Left ventricle myocardium superior (tissue), 1 donor: ENCODE measurements around the gene USP32. TPM values are rescaled to one million over a fixed set of nuclear protein-coding genes. Genes with fewer than 3 reads are reported as not detected.

Source experiments
- ATAC-seq: fragments of 200-7000 bp; cut with Tn5 transposase; one replicate; pipeline ENCODE4 v1.9.1; 2020; ENCODE audit warnings: mild to moderate bottlenecking, moderate library complexity
- DNase-seq: peaks from one replicate; pipeline ENCODE4 v3.0.0-alpha.2; 2020
- intact Hi-C: fragments of 100-400 bp; cut with micrococcal nuclease; formaldehyde crosslinking; loops from one replicate; pipeline ENCODE4 v1.11.0; 2022
- total RNA-seq: library from RNA; stranded (reverse); fragmentation: NEBNext Ultra II Directional; extraction: Animal tissue kit (Norgen Biotek cat#: 25700); gene quantifications from one replicate; pipeline ENCODE4 v1.2.1, GENCODE V29; 2021
- donor health status: DM: no; HTN: yes; CAD: no; lungs with severe emphysema.

The USP32 gene
- total RNA-seq, 1 donor from 2014 or later: 26.2 TPM

DNA sequence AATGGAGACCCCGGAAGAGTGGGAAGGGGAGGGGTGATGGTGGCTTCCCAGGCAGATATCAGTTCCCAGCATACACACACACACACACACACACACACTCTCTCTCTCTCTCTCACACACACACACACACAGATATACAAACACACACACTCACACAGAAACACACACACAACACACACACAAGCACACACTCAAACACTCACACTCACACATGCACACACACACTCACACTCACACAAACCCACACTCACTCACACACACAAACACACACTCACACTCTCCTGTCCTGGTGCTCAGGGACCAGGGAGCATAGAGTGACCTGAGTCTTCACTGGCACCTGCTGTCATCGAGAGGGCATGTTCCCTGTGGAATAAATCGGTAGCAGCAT is 236.5 kb downstream of the USP32 start:
- intact Hi-C loops: no loop called here
- DNase-seq (no peak), ATAC-seq (no peak)

DNA sequence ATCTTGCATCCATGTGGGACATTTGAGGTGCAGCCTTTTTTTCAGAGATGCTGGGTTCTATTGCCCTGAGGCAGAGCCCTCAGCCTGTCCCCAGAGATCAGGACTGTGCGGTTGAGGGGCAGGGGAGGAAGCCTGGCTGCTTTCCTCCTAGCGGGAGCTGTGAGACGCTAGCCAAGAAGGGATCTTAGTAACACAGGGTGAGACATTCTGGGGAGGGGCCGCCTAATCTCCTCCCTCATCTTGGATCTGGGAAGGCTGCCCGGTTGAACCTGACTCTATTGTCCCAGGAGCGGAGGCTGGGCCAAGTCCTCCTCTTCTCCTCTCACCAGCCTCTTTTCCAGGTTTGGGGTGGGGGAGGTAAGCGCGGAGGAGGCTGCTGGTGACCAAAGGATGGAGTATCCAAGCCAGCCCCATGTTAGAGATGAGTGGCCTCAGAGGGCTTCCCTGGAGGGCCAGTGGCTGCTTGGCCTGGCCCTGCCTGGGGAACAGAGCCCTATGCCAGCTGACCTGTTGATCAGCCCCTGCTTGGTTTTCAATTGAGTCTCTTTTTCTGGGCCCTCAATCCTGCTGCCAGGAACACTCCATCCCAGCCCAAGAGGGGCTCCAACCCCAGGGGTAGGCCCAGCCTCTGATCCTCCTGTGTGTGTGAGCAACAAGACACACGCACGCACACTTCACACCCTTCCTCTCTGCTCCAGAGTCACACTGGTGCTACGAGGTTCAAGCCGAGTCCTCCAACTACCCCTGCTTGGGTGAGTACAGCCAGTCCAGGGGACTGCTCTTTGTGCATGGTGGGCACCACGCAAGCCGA is 237.1 kb downstream of the USP32 start:
- DNase-seq (peak; percentile 43), ATAC-seq (peak; percentile 66)
- intact Hi-C loops: no loop called here

DNA sequence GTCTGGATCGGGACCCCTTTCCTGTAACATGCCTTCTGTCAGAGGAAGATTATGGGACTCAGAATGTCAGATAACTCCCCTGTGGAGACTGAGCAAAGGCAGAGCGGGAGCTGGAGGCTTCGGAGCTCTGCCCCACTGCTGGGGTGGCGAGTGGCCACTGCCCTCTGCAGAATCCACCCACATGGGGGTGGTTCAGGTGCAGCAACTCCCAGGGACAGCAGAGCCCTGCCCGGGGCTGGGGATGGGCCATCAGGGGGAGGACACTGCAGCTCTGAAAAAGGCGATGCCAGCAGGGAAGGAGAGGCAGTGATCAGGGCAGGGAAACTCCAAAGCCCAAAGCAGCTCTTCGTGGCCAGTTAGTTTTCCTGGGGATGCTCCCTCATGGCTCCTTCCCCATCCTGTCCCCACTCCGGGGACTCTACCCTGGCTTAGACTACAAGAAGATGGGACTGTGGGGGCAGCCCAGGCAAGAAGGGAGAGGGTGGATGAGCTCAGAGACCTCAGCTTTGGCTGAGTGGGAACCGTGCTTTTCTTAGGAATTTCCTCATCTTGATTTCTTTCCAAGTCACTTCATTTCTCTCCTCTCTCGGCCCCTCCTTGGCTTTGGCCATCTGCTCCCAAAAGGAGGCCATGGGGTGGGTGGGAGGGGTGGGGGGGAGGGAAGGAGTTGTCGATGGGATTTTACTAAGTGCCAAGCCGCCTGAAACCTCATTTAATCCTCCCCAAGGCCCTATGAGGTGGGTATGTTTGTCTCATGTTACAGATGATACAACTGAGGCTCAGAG is 238.1 kb downstream of the USP32 start:
- no peak for ATAC-seq

DNA sequence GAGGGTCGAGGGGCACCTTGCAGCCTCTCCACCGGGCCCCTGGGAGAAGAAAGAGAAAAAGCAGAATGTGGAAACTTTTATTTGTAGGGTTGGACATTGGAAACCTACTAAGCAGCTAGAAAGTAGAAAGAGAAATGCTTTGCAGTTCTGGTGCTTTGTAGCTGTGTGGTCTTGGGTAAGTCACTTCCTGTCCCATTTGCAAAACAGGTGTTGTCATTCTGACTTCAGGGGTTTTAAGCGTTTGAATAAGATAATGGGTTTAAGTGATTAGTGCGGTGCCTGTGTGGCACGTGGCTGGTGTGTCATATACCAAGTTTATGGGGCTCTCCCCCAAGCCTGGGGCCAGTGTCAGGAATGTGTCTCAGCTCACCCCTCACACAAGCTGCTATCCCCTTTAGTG is 240.6 kb downstream of the USP32 start:
- ATAC-seq: no peak
- intact Hi-C loops: no loop called here
- no peak for DNase-seq

More for the DNA sequence above, 238.1 kb downstream of the USP32 start:
- intact Hi-C loops: no loop called here
- DNase-seq: no peak

DNA sequence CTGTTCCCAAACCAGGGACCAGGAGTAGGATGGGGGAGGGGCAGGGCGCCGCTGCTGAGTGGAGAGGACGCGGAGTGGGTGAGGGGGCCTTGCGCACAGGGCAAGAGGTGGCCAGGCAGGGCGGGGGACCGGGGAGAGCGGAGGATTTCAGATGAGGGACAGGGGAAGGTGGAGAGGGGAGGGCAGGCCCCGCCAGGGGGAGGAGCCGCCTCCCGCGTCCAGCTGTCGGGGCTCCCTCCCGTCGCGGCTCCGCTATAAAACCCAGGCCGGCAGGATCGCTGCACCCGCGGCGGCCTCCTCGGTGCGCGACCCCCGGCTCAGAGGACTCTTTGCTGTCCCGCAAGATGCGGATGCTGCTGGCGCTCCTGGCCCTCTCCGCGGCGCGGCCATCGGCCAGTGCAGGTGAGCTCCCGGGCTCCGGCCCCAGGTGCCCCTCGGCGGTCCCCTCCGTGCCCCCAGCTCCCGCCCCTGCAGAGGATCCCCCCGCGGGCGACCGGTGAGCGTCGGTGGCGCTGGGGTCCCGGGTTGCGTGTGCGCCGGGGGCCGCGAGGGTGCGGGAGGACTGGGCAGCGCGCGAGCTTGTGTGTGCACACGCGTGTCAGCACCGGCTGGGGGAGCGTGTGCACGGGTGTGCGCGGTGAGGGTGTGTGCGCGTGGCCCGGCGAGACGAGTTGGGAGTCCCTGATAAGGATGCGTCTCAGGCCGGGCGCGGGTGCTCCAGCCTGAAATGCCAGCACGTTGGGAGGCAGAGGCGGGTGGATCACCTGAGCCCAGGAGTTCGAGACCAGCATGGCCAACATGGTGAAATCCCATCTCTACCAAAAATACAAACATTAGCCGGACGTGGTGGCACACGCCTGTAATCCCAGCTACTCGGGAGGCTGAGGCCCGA is 242.0 kb downstream of the USP32 start, which contains the start of gene CA4:
Gene CA4, plus strand, starts transcription at position 283 of the 892 bp plus-strand sequence. Its CDS starts 62 bp downstream, at position 345.
- DNase-seq (no peak), ATAC-seq (peak; percentile 47)
- intact Hi-C loops: no loop called here

DNA sequence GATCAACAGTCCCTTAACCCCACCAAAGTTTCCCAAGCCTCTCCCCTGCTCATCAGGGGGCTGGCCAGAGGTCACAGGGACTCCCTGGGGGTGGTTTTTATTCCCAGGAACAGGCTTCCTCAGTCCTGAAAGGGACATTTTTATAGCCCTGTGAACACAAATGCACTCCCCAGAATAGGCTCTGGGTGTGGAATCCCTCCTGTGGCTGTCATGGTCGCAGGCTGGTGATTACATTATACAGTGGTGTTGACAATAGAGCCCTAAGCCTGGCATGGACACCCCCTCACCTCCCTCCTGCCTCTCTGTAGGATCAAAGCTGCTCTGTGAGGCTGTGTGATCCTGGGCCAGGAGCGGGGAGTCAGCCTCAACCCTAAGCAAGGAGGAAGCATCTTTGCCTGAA is 243.6 kb downstream of the USP32 start:
- DNase-seq (no peak), ATAC-seq (no peak)
- intact Hi-C loops: no loop called here

DNA sequence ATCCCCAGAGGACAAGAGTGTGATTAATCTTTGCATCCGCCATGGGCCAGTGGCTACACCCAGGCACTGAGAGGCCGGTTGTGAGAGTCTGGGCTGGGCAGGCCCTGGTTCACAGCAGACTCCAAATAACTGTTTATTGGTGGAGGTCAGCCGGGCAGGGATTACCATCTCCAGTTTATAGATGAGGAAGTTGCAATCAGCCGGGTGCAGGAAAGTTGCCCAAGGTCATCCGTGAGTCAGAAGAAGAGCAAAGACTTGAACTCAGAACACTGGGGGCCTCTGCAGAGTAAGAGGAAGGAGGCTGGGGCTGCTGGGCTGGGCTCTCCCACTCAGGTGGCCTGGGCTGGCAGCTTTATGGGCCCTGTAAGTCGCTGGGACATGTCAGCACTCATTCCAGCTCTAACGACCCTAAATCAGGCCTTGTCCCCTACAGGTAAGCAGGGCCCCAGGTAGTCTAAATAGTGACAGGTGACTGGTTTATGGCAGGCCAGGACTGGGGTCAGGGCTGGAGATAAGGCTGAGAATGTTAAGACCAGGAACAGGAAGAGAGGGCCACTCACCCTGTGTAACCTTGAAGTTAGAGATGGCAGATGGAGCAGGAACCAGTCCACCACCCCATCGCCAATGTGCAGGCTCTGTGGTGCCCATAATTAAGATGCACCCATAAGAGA is 244.2 kb downstream of the USP32 start:
- ATAC-seq (no peak), DNase-seq (no peak)
- intact Hi-C loops: no loop called here

DNA sequence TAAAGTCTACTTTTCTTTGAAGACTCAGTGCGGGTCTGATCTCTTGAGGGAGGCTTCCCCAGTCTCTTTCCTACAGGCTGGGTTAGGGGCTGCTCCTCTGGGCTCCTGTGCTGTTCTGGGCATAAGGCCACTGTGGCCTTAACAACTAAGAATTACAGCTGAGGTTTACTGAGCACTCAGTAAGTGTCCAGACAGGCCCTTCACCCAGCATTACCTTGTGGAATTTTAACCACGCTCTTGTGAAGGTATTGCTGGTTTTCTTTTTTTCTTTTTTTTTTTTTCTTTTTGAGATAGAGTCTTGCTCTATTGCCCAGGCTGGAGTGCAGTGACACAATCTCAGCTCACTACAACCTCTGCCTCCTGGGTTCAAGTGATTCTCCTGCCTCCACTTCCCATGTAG is 245.7 kb downstream of the USP32 start:
- ATAC-seq (no peak), DNase-seq (no peak)
- intact Hi-C loops: no loop called here

DNA sequence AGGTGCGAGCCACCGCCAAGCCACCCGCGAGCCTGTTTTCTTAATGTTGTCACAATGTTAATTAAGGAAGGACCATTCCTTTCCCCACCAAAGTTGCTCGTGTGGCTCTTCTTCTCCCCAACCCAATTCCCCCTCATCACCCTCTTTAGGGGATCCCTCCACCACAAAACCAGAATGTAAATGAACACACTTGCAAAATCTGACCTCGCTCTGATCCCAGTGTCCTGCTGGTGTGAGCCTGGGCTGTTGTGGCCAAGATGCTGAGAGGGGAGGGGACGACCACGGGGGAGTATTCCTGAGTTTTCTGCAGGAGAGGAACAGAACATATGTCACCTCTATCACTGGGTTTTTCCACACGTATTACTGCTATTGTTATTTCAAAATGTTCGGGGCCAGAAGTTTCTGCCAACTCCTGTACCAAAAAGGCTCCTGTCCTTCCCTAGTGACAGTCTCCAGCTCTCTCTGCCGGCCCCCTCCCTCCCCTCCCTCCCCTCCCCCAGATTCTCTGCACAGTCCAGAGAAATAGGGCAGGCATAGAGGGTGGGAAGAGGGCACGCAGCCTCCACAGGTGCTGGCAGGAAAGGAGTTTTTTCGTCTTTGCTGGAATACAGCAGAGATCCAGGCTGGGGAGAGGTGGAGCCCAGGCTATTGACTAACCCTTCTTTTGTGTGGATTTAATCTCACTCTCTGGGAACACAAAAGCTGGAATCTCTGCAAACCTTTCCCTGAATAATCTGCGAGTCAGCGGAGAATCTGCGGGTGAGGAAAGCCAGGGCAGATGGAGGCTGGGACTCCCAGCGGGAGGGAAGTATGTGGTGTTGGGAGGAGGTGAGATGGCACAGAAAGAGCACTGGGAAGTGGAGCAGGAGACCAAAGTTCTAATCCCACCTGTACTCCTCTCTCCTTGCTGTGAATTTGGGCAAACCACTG is 246.7 kb downstream of the USP32 start:
- no peak for DNase-seq
- ATAC-seq: no peak
- intact Hi-C loops: no loop called here

DNA sequence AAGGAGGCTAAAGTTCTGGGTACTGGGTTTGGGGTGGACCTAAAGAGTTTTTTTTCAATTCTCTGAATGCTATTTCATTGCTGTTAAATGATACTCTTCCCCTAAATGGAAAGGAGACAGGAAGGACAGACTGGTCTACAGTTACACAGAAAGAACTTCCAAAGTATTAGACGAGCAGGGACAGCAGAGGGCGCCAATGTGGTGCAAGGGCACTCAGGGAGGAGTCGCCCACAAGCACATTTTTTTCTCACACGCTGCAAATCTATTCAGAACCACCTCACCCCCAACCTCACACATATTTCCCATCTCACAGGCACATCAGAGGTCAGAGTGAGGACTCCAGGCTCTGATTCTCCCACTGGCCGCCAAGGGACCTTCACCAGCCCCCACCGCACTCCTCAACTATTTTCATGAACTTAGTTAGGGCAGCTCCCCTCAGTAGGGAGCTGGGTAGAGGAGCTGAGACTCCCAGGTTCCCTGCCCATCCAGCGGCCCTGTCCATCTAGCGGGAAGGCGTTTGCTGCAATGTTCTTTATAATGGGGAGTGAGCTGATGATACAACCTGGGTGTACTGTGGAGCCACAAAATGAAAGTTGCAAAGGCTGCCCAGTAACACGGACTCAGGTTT is 248.9 kb downstream of the USP32 start:
- intact Hi-C loops: no loop called here
- peak; percentile 81 for ATAC-seq

DNA sequence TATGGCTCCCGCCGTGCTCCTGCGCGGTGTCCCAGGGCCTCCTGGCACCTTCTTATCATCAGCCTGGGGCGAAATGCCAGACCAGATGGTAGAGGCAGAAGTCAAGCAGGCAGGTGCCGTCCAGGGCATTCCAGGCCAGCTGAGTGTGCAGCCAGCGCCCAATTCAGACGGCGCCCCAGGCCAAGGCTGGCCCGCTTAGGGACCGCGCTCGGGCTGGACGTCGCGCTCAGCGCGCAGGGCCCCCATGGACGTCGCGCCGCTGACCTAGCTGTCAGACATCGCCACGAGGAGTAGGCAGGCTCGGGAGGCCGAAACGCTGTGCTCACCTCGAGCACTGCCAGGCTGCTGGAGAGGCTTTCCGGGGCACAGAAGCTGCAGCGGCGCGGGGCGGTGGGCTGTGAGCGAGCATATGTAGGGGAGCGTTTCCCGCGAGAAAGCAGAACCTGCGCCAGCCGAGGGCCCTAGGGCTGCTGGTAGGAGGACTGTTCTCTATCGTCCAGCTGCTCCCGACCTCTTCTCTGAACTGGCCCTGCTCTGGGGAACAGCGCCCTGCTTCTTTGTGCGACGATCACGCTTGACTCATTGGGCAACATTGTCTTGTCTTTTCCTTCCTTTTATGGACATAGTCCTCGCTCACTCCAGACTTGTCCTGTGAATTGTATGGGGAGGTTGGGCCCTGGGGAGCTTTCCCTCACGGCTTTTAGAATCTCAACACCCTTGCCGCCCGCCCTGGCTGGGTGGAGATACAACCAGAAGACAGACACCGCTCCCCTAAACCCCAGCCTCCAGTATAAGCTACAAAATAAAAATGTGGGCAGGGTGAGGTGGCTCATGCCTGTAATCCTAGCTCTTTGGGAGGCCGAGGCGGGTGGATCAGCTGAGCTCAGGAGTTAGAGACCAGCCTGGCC is 250.6 kb downstream of the USP32 start:
- ATAC-seq (peak; percentile 46), DNase-seq (peak; percentile 44)

More for the DNA sequence above, 248.9 kb downstream of the USP32 start:
- peak; percentile 86 for DNase-seq

DNA sequence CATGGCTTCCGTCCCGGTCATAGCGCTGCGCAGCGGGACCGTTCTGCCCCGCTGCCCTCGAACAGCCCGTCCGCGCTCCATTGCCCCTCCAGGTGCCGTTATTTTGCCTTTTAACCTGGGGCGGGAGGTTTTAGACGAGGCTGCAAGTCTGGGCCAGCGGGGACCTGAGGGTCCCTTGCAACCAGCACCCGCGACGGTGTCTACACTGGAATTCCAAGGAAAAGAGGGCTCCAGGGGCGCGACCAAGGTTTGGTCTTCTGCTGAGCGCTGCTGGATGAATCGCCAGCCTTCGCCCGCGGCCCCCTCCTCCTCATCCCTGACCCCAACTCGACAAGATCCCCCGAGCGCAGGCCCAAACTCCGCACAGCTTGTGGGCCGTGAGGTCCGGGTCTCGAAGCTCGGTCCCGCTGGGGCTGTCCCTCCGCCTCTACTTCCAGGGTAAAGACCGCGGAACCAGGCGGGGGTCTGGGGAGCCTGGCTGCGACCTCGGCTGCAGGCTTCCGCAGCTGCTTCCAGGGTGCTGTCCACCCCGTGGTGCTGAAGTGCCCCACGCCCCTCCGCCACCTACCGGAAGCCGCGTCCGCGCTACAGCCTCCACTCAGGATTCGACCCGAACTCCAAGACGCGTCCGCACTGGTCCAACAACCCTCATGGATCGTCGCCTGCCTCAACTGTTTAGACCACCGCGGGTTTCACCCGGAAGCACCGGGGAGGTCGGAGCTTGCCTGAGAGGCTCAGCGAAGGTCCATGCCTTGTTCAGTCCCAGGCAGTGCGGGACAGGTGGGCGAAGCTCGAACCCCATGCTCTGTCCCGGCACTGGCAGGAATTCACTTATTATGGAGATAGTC is 252.3 kb downstream of the USP32 start:
- intact Hi-C loops: no loop called here
- ATAC-seq (peak; percentile 58), DNase-seq (peak; percentile 85)

More for the DNA sequence above, 250.6 kb downstream of the USP32 start:
- intact Hi-C loops: no loop called here

DNA sequence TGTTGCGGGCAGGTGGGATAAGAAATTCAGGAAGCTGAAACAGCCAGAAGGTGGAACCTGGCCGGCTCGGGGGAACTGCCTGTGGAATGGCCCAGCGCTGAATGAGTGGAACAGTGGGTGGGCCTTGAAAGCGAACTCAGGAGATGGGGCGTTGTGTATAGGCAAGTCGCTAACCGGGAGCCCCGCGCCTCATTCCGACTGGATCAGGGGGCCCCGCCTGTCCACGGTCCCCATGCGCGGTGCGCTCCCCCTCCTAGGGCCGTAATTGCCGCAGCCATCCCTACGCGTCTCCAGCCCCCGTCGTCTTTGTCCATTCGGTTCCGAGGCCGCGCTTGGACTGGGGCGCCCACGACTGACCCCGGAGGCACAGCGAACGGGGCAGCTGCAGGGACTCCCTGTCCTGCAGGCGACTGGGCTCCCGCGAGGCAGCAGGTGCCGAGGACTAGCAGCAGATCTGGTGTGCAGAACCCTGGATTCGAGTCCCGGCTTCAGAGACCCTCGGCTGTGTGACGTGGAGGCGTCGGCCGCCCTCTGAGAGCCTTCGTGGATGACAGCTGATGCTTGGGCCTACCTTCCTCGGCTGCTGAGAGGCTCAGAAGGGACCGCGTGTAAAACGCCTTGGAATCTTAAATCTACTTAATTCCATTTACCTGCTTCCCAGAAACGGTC is 253.0 kb downstream of the USP32 start:
- intact Hi-C loops: no loop called here
- no peak for ATAC-seq
- DNase-seq: no peak

DNA sequence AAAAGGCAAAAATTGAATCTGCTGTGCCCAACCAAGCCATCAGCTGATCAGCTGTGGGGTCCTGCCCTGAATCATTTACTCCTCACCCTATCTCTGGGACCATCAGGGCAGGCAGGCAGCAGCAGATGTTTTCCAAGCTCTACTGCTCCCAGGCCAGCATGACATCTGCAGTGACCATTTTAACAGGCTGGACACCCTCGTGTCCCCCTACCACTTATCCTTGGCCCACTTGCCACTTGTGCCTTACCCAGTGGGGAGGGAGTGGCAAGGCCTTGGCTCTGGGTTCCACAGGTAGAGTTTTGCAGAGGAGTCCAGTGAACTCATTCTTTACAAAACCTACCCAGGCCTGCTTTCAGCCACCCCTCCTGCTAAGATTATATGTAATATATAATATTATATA is 254.2 kb downstream of the USP32 start:
- intact Hi-C loops: no loop called here
- ATAC-seq (no peak), DNase-seq (no peak)
